HepG2 (cell line): Measurements from ENCODE around the gene PCDHGA1. TPM values are rescaled to one million over a fixed set of nuclear protein-coding genes. Genes with fewer than 3 reads are reported as not detected.

Experiments used
- AHR ChIP-seq: IDR thresholded peaks from 2 replicates; pipeline ENCODE4 v1.6.1; 2018; ENCODE audit warnings: missing genetic modification reagents, missing compliant biosample characterization
- CEBPZ ChIP-seq: IDR thresholded peaks from 2 replicates; pipeline ENCODE4 v1.6.1; 2012; ENCODE audit warnings: low read length, improper control_type of control experiment
- EEA1 ChIP-seq: sonication (generic); formaldehyde crosslinking; IDR thresholded peaks from 2 replicates; pipeline ENCODE4 v1.5.1; 2020; ENCODE audit warnings: mild to moderate bottlenecking, missing genetic modification reagents, borderline replicate concordance
- ELK4 ChIP-seq: sonication (generic); formaldehyde crosslinking; IDR thresholded peaks from 2 replicates; pipeline ENCODE4 v1.9.0; 2021; ENCODE audit warnings: missing genetic modification reagents, borderline replicate concordance
- KDM5A ChIP-seq: fragments of 200-600 bp; sonication (generic); IDR thresholded peaks from 2 replicates; pipeline ENCODE4 v1.7.0; 2018; ENCODE audit warnings: antibody characterized with exemption, mild to moderate bottlenecking, low read length, borderline replicate concordance
- KLF13 ChIP-seq: sonication (generic); formaldehyde crosslinking; IDR thresholded peaks from 2 replicates; pipeline ENCODE4 v1.4.0; 2020; ENCODE audit warnings: mild to moderate bottlenecking, missing genetic modification reagents
- LCORL ChIP-seq, 2 experiments: fragments of 450-650 bp in 1 of 2; sonication (generic) in 1 of 2; formaldehyde crosslinking in 1 of 2; IDR thresholded peaks; 2 replicates each; pipeline versions ENCODE4 v1.5.0 to v1.6.1; 2017 to 2020; ENCODE audit warnings: antibody characterized with exemption in 1 of 2, missing genetic modification reagents in 1 of 2
- MBNL3 ChIP-seq: fragments of 250-450 bp; sonication (Bioruptor Pico); conservative IDR thresholded peaks from 2 replicates; pipeline ENCODE4 v1.8.0; 2022; ENCODE audit warnings: mild to moderate bottlenecking, inconsistent platforms
- MXI1 ChIP-seq: IDR thresholded peaks from 3 replicates; pipeline ENCODE4 v1.6.1; 2012; ENCODE audit warnings: low read depth, low read length, inconsistent platforms, borderline replicate concordance
- NCOA1 ChIP-seq: sonication (generic); formaldehyde crosslinking; IDR thresholded peaks from 2 replicates; pipeline ENCODE4 v1.9.0; 2021; ENCODE audit warnings: missing genetic modification reagents
- NFE2L1 ChIP-seq: sonication (generic); formaldehyde crosslinking; IDR thresholded peaks from 2 replicates; pipeline ENCODE4 v1.4.0; 2020; ENCODE audit warnings: missing genetic modification reagents, mild to moderate bottlenecking, borderline replicate concordance
- NFYC ChIP-seq: IDR thresholded peaks from 2 replicates; pipeline ENCODE4 v1.6.1; 2016; ENCODE audit warnings: missing genetic modification reagents, missing compliant biosample characterization
- RFX3 ChIP-seq: IDR thresholded peaks from 2 replicates; pipeline ENCODE4 v1.6.1; 2016; ENCODE audit warnings: missing biosample characterization, missing genetic modification reagents
- XRCC5 ChIP-seq: fragments of 200-400 bp; formaldehyde crosslinking; optimal IDR thresholded peaks from 2 replicates; pipeline ENCODE3; 2017; ENCODE audit warnings: mild to moderate bottlenecking, low read length
- ZFP37 ChIP-seq: sonication (generic); formaldehyde crosslinking; IDR thresholded peaks from 2 replicates; pipeline ENCODE4 v1.4.0; 2020; ENCODE audit warnings: missing genetic modification reagents, borderline replicate concordance
- ZKSCAN1 ChIP-seq: fragments of 150-350 bp; IDR thresholded peaks from 2 replicates; pipeline ENCODE4 v1.6.1; 2014; ENCODE audit warnings: low read length
- ZNF253 ChIP-seq: sonication (generic); formaldehyde crosslinking; IDR thresholded peaks from 2 replicates; pipeline ENCODE4 v1.8.0; 2022; ENCODE audit warnings: mild to moderate bottlenecking, missing genetic modification reagents, borderline replicate concordance
- ZNF333 ChIP-seq: sonication (generic); formaldehyde crosslinking; IDR thresholded peaks from 2 replicates; pipeline ENCODE4 v1.4.0; 2020; ENCODE audit warnings: mild to moderate bottlenecking, missing genetic modification reagents, borderline replicate concordance
- ZNF430 ChIP-seq: sonication (generic); formaldehyde crosslinking; IDR thresholded peaks from 2 replicates; pipeline ENCODE4 v1.9.0; 2021; ENCODE audit warnings: mild to moderate bottlenecking, missing genetic modification reagents
- ZNF549 ChIP-seq: sonication (generic); formaldehyde crosslinking; IDR thresholded peaks from 2 replicates; pipeline ENCODE4 v1.5.0; 2020; ENCODE audit warnings: missing genetic modification reagents
- ZNF556 ChIP-seq: sonication (generic); formaldehyde crosslinking; IDR thresholded peaks from 2 replicates; pipeline ENCODE4 v1.4.0; 2020; ENCODE audit warnings: mild to moderate bottlenecking, missing genetic modification reagents, borderline replicate concordance
- ZNF562 ChIP-seq: sonication (generic); formaldehyde crosslinking; IDR thresholded peaks from 2 replicates; pipeline ENCODE4 v1.8.0; 2022; ENCODE audit warnings: missing genetic modification reagents, borderline replicate concordance
- ZNF644 ChIP-seq: IDR thresholded peaks from 2 replicates; pipeline ENCODE4 v1.6.1; 2016; ENCODE audit warnings: low read depth
- ZNF691 ChIP-seq: sonication (generic); formaldehyde crosslinking; IDR thresholded peaks from 2 replicates; pipeline ENCODE4 v1.4.0; 2020; ENCODE audit warnings: missing genetic modification reagents, low read depth, mild to moderate bottlenecking, borderline replicate concordance
- ZSCAN29 ChIP-seq: sonication (generic); formaldehyde crosslinking; conservative IDR thresholded peaks from 2 replicates; pipeline ENCODE4 v1.4.0; 2020; ENCODE audit warnings: mild to moderate bottlenecking, missing genetic modification reagents
- polyA plus RNA-seq, 8 experiments: library from polyadenylated mRNA; depleted of rRNA in 3 of 8; stranded (reverse) in 7 of 8; unstranded in 1 of 8; fragments of >200 nt; fragmentation: Illumina TruSeq in 4 of 8; extraction: Trizol in 4 of 8; gene quantifications; 2 replicates each; pipeline versions ENCODE4 v1.2.1 to v1.2.3, GENCODE V29; 2011 to 2016; ENCODE audit warnings: low read depth in 4 of 8, missing spikeins in 1 of 8, mixed read lengths in 1 of 8; ENCODE audit not compliant: insufficient read depth in 1 of 8
- total RNA-seq, 5 experiments: library from RNA; depleted of rRNA; stranded (reverse); fragments of >200 nt; fragmentation: Illumina TruSeq; extraction: Trizol; gene quantifications; 2 replicates each; pipeline ENCODE4 v1.2.3, GENCODE V29; 2016; ENCODE audit warnings: low read depth in 1 of 5

PCDHGA1 gene
- total and polyA plus RNA-seq, 2 of the 13 experiments (the other 11 are each of a cell fraction or from before 2014, with no cell fraction given), result 0.31 to 0.40 TPM

GRCh38 chr5:141320225-141321169, 9.8 kb upstream of the PCDHGA1 start, which contains the start of gene TAF7 (continued):
- TF ChIP-seq LCORL (IDR thresholded peaks at IDR 0.05) (no peak), LCORL (CRISPR knock-in tag; IDR thresholded peaks at IDR 0.05) (peak; percentile 62; the same call in 1 of the 2 replicates), NFYC (no peak), ELK4 (no peak), EEA1 (CRISPR knock-in tag) (0 out of 2 replicates have a peak, but pooled peaks have one; percentile 93), NFE2L1 (CRISPR knock-in tag) (peak; percentile 88; the same call in 1 of the 2 replicates), CEBPZ (no peak), ZNF430 (peak; percentile 95), ZSCAN29 (CRISPR knock-in tag) (no peak), MBNL3 (no peak), XRCC5 (peak; percentile 48), KDM5A (no peak), ZNF556 (peak; percentile 74; the same call in 1 of the 2 replicates), ZNF549 (CRISPR knock-in tag) (no peak), ZNF644 (CRISPR knock-in tag) (0 out of 2 replicates have a peak, but pooled peaks have one; percentile 59), NCOA1 (peak; percentile 66; the same call in 1 of the 2 replicates), RFX3 (CRISPR knock-in tag) (no peak), AHR (peak; percentile 83; the same call in 1 of the 2 replicates), ZNF691 (CRISPR knock-in tag) (0 out of 2 replicates have a peak, but pooled peaks have one; percentile 66), ZNF333 (CRISPR knock-in tag) (no peak), ZNF253 (CRISPR knock-in tag) (no peak), ZFP37 (CRISPR knock-in tag) (0 out of 2 replicates have a peak, but pooled peaks have one; percentile 73), MXI1 (peak; percentile 26; the same call in 1 of the 3 replicates), KLF13 (CRISPR knock-in tag) (no peak), ZNF562 (CRISPR knock-in tag) (no peak), ZKSCAN1 (no peak)
